Mucosa of descending colon (tissue), 3 donors: Measurements from ENCODE around the gene ISL1. TPM values are rescaled to one million over a fixed set of nuclear protein-coding genes. Genes with fewer than 3 reads are reported as not detected.

Source experiments
- ATAC-seq: fragments of 200-7000 bp; cut with Tn5 transposase; one replicate; pipeline ENCODE4 v1.9.1; 2020; ENCODE audit warnings: mild to moderate bottlenecking, moderate library complexity
- DNase-seq, 3 donors: peaks; one replicate each; pipeline ENCODE4 v3.0.0-alpha.2; 2020
- H3K36me3 ChIP-seq: fragments of 200-600 bp; one replicate; pipeline ENCODE4 v1.8.0; 2021; ENCODE audit warnings: low read depth, mild to moderate bottlenecking
- H3K4me1 ChIP-seq: fragments of 200-600 bp; one replicate; pipeline ENCODE4 v1.8.0; 2021; ENCODE audit warnings: low read depth, mild to moderate bottlenecking
- H3K4me3 ChIP-seq: fragments of 200-600 bp; one replicate; pipeline ENCODE4 v1.8.0; 2021; ENCODE audit warnings: mild to moderate bottlenecking
- H3K9me3 ChIP-seq: fragments of 200-600 bp; one replicate; pipeline ENCODE4 v1.8.0; 2021; ENCODE audit warnings: mild to moderate bottlenecking
- CTCF ChIP-seq: fragments of 200-600 bp; IDR thresholded peaks from one replicate; pipeline ENCODE4 v1.8.0; 2022; ENCODE audit warnings: antibody characterized with exemption, mild to moderate bottlenecking
- intact Hi-C, 2 donors: fragments of 100-400 bp; cut with DNase I in 1 of 2; cut with micrococcal nuclease in 1 of 2; formaldehyde crosslinking; loops; one replicate each; pipeline versions ENCODE4 v1.11.0 to v1.11.1; 2022; cut with DNase I, micrococcal nuclease
- long read RNA-seq, 2 donors: library from polyadenylated mRNA; unstranded; transcript quantifications; one replicate each; pipeline ENCODE4 v2.0.0, GENCODE V29; 2019 to 2021
- total RNA-seq, 3 donors: library from RNA; stranded (reverse); fragmentation: NEBNext Ultra II Directional in 2 of 3; extraction: Animal tissue kit (Norgen Biotek cat#: 25700) in 2 of 3; gene quantifications; one replicate each; pipeline versions ENCODE4 v1.2.1 to v1.2.4, GENCODE V29; 2021 to 2023
- donor health status: DM: no; HTN: no; CAD: no; lungs with moderate emphysema.
- donor health status: DM: no; HTN: no; CAD: no.
- donor health status: DM: no; HTN: yes; CAD: no.

The ISL1 gene
- 1 to 10 TPM in 1 of 3 donors, under 1 TPM in 2; 0.54 to 1.4 (median 0.77) TPM for total RNA-seq
- long read RNA-seq, donor 1, partial matches to known transcripts, result 0 of 1 reads
- long read RNA-seq, donor 1, other reads (novel, unspliced or antisense), result 0 of 1 reads
- long read RNA-seq, donor 2, partial matches to known transcripts, result 0 of 4 reads
- long read RNA-seq, donor 2, other reads (novel, unspliced or antisense), result 1 of 4 reads

GRCh38 chr5:51383131-51384121 lies at the start of gene ISL1:
Gene ISL1 (plus strand): TSS chr5:51383448. CDS start chr5:51383672, 224 bp downstream.
- no peak for TF ChIP-seq CTCF
- Histone ChIP-seq H3K4me1 (peaks cover 17% of the 10 kb centered on the region), H3K4me3 (peak within 1 kb of the TSS; percentile 11), H3K9me3 (no peaks in the 10 kb centered on the region), H3K36me3 (no peaks in the 10 kb centered on the region)
- DNase-seq (peak; percentile 80 to 81 (median 81)), ATAC-seq (peak; percentile 96)
- intact Hi-C loops, result no loop called here

- no peaks in the 10 kb centered on the region for H3K36me3 ChIP-seq
- H3K4me1 ChIP-seq, result no peaks in the 10 kb centered on the region
- no peak for TF ChIP-seq CTCF
- ATAC-seq (no peak), DNase-seq (no peak)
- intact Hi-C loops, result no loop called here
- H3K9me3 ChIP-seq, result no peaks in the 10 kb centered on the region
- H3K4me3 ChIP-seq, result no peak overlapping the region
Observed at GRCh38 chr5:51336878-51337277, 46.4 kb upstream of the ISL1 start.

- no peak overlapping the region for H3K4me3 ChIP-seq
- intact Hi-C loops, result no loop called here
- no peak for TF ChIP-seq CTCF
- no peaks in the 10 kb centered on the region for H3K9me3 ChIP-seq
- no peaks in the 10 kb centered on the region for H3K4me1 ChIP-seq
- no peaks in the 10 kb centered on the region for H3K36me3 ChIP-seq
- ATAC-seq (no peak), DNase-seq (no peak)
Observed at GRCh38 chr5:51345106-51345505, 38.1 kb upstream of the ISL1 start.

- no peak for ATAC-seq
Observed at GRCh38 chr5:51347157-51347556, 36.1 kb upstream of the ISL1 start.

GRCh38 chr5:51347704-51348103 lies 35.5 kb upstream of the ISL1 start:
- no peaks in the 10 kb centered on the region for H3K9me3 ChIP-seq
- no peak for ATAC-seq
- intact Hi-C loops, result no loop called here

More at GRCh38 chr5:51347157-51347556, 36.1 kb upstream of the ISL1 start:
- intact Hi-C loops, result no loop called here
- no peak for TF ChIP-seq CTCF
- H3K4me1 ChIP-seq, result no peaks in the 10 kb centered on the region
- H3K9me3 ChIP-seq, result no peaks in the 10 kb centered on the region
- no peak for DNase-seq
- no peaks in the 10 kb centered on the region for H3K36me3 ChIP-seq
- H3K4me3 ChIP-seq, result no peak overlapping the region

More at GRCh38 chr5:51347704-51348103, 35.5 kb upstream of the ISL1 start:
- Histone ChIP-seq H3K4me3 (no peak overlapping the region), H3K36me3 (no peaks in the 10 kb centered on the region), H3K4me1 (no peaks in the 10 kb centered on the region)
- TF ChIP-seq CTCF, result no peak
- no peak for DNase-seq
